Upper lobe of left lung (tissue), 4 donors: ENCODE results near the gene STXBP3.

Experiments used
- CTCF ChIP-seq, 6 experiments: fragments of 450-650 bp in 4 of 6; fragments of 200-600 bp in 2 of 6; sonication (generic) in 2 of 6; IDR thresholded peaks; one replicate each; pipeline ENCODE4 v1.5.1; 2016 to 2019; ENCODE audit warnings: antibody characterized with exemption in 6 of 6
- EP300 ChIP-seq, 4 donors: sonication (generic); formaldehyde crosslinking; IDR thresholded peaks; one replicate each; pipeline ENCODE4 v1.5.1; 2017; ENCODE audit warnings: antibody characterized with exemption in 4 of 4, control low read depth in 2 of 4
- POLR2A ChIP-seq, 4 donors: fragments of 450-650 bp; IDR thresholded peaks; one replicate each; pipeline ENCODE4 v1.5.1; 2016 to 2017; ENCODE audit warnings: antibody characterized with exemption in 4 of 4, mild to moderate bottlenecking in 2 of 4

- no peak for TF ChIP-seq POLR2A (IDR thresholded peaks at IDR 0.05)
- no peak for TF ChIP-seq CTCF (IDR thresholded peaks at IDR 0.05)
- no peak for TF ChIP-seq EP300 (IDR thresholded peaks at IDR 0.05)
These were observed 20.6 kb upstream of the STXBP3 start for GRCh38 chr1:108725906-108726305.
